Measurements from ENCODE around the gene ACKR2.

DNA sequence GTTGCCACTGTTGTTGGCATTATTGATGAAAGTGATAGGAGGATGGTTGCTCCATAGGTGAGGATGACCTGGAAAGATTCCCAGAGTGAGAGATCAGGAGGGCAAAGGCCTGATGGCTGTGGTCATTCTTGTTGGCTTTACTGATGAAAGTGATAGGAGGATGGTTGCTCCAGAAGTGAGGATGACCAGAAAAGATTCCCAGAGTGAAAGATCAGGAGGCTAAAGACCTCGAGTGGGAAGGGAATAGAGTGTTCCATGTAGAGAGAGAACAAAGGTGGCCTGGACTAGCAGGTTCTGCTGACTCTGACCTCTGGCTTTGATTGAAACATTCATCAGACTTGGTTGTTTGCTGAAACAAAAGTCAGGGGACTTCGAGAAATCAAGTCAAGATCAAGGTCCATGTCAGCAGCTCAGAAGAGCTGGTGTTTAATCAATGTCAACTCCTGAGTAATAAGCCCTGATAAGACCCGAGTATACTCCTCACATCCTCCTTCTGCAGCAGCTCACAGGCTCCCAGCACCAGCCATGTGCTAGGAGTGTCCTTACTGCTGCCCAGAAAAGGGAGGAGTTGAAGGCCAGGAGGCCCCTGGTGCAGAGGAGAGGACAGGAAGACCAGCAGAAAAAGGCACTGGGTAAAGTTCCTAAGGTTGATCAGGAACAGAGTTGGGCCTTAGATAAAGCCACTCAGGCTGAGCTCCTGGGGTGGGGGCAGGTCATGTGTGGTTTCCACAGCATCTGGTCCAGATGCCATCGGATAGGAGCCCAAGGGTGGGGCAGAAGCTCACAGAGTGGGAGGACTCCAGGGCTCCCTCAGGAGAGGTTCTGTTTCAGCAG is 46.5 kb downstream of the ACKR2 start:
- TF ChIP-seq, protein P1, sequence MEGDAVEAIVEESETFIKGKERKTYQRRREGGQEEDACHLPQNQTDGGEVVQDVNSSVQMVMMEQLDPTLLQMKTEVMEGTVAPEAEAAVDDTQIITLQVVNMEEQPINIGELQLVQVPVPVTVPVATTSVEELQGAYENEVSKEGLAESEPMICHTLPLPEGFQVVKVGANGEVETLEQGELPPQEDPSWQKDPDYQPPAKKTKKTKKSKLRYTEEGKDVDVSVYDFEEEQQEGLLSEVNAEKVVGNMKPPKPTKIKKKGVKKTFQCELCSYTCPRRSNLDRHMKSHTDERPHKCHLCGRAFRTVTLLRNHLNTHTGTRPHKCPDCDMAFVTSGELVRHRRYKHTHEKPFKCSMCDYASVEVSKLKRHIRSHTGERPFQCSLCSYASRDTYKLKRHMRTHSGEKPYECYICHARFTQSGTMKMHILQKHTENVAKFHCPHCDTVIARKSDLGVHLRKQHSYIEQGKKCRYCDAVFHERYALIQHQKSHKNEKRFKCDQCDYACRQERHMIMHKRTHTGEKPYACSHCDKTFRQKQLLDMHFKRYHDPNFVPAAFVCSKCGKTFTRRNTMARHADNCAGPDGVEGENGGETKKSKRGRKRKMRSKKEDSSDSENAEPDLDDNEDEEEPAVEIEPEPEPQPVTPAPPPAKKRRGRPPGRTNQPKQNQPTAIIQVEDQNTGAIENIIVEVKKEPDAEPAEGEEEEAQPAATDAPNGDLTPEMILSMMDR (IDR thresholded peaks at IDR 0.05; ENCODE audit: low read depth, low read length) = no peak
- no peak for TF ChIP-seq EZH2phosphoT487 (IDR thresholded peaks at IDR 0.05; ENCODE audit: low read depth)
